Mucosa of descending colon (tissue), 3 donors: ENCODE results near the gene TEX13B. TPM values are rescaled to one million over a fixed set of nuclear protein-coding genes. Genes with fewer than 3 reads are reported as not detected.

Experiments
- ATAC-seq: fragments of 200-7000 bp; cut with Tn5 transposase; one replicate; pipeline ENCODE4 v1.9.1; 2020; ENCODE audit warnings: mild to moderate bottlenecking, moderate library complexity
- DNase-seq, 3 donors: peaks; one replicate each; pipeline ENCODE4 v3.0.0-alpha.2; 2020
- H3K36me3 ChIP-seq: fragments of 200-600 bp; one replicate; pipeline ENCODE4 v1.8.0; 2021; ENCODE audit warnings: low read depth, mild to moderate bottlenecking
- H3K4me1 ChIP-seq: fragments of 200-600 bp; one replicate; pipeline ENCODE4 v1.8.0; 2021; ENCODE audit warnings: low read depth, mild to moderate bottlenecking
- H3K4me3 ChIP-seq: fragments of 200-600 bp; one replicate; pipeline ENCODE4 v1.8.0; 2021; ENCODE audit warnings: mild to moderate bottlenecking
- H3K9me3 ChIP-seq: fragments of 200-600 bp; one replicate; pipeline ENCODE4 v1.8.0; 2021; ENCODE audit warnings: mild to moderate bottlenecking
- CTCF ChIP-seq: fragments of 200-600 bp; IDR thresholded peaks from one replicate; pipeline ENCODE4 v1.8.0; 2022; ENCODE audit warnings: antibody characterized with exemption, mild to moderate bottlenecking
- intact Hi-C, 2 donors: fragments of 100-400 bp; cut with DNase I in 1 of 2; cut with micrococcal nuclease in 1 of 2; formaldehyde crosslinking; loops; one replicate each; pipeline versions ENCODE4 v1.11.0 to v1.11.1; 2022; cut with DNase I, micrococcal nuclease
- total RNA-seq, 3 donors: library from RNA; stranded (reverse); fragmentation: NEBNext Ultra II Directional in 2 of 3; extraction: Animal tissue kit (Norgen Biotek cat#: 25700) in 2 of 3; gene quantifications; one replicate each; pipeline versions ENCODE4 v1.2.1 to v1.2.4, GENCODE V29; 2021 to 2023
- donor health status: DM: no; HTN: no; CAD: no; lungs with moderate emphysema.
- donor health status: DM: no; HTN: no; CAD: no.
- donor health status: DM: no; HTN: yes; CAD: no.

TEX13B gene
- total RNA-seq, 3 donors from 2014 or later, result not detected

GRCh38 chrX:108000751-108001150, 18.6 kb upstream of the TEX13B start:
- ATAC-seq (no peak), DNase-seq (no peak)
- intact Hi-C loops, result no loop called here
- Histone ChIP-seq H3K4me1 (no peaks in the 10 kb centered on the region), H3K4me3 (no peak overlapping the region), H3K36me3 (no peaks in the 10 kb centered on the region), H3K9me3 (no peaks in the 10 kb centered on the region)
- no peak for TF ChIP-seq CTCF

GRCh38 chrX:107996124-107996523, 14.0 kb upstream of the TEX13B start:
- intact Hi-C loops, result no loop called here
- H3K9me3 ChIP-seq, result no peaks in the 10 kb centered on the region
- ATAC-seq, result no peak
- no peak for DNase-seq
- H3K4me1 ChIP-seq, result no peaks in the 10 kb centered on the region
- no peak for TF ChIP-seq CTCF
- no peak overlapping the region for H3K4me3 ChIP-seq
- no peaks in the 10 kb centered on the region for H3K36me3 ChIP-seq

GRCh38 chrX:107985033-107985432, 2.9 kb upstream of the TEX13B start:
- no peaks in the 10 kb centered on the region for H3K9me3 ChIP-seq
- no peak overlapping the region for H3K4me3 ChIP-seq
- DNase-seq (no peak), ATAC-seq (no peak)
- intact Hi-C loops, result no loop called here
- TF ChIP-seq CTCF, result no peak
- no peaks in the 10 kb centered on the region for H3K36me3 ChIP-seq
- no peaks in the 10 kb centered on the region for H3K4me1 ChIP-seq

GRCh38 chrX:107979534-107979933, 2.6 kb downstream of the TEX13B start:
- TF ChIP-seq CTCF, result no peak
- Histone ChIP-seq H3K36me3 (no peaks in the 10 kb centered on the region), H3K9me3 (no peaks in the 10 kb centered on the region), H3K4me1 (no peaks in the 10 kb centered on the region), H3K4me3 (no peak overlapping the region)
- ATAC-seq, result no peak
- no peak for DNase-seq
- intact Hi-C loops, result no loop called here

GRCh38 chrX:107978707-107979307, 3.4 kb downstream of the TEX13B start:
- Histone ChIP-seq H3K4me1 (no peaks in the 10 kb centered on the region), H3K36me3 (no peaks in the 10 kb centered on the region), H3K9me3 (no peaks in the 10 kb centered on the region), H3K4me3 (no peak overlapping the region)
- no peak for TF ChIP-seq CTCF
- DNase-seq, result no peak
- intact Hi-C loops, result no loop called here
- ATAC-seq, result no peak

- no peak for TF ChIP-seq CTCF
- Histone ChIP-seq H3K4me1 (no peaks in the 10 kb centered on the region), H3K36me3 (no peaks in the 10 kb centered on the region), H3K4me3 (no peak overlapping the region), H3K9me3 (no peaks in the 10 kb centered on the region)
- intact Hi-C loops, result no loop called here
- no peak for DNase-seq
- no peak for ATAC-seq
Measured at GRCh38 chrX:107978071-107978470, 4.1 kb downstream of the TEX13B start.
